Measurements from ENCODE around the gene TIGIT.

The TIGIT gene

GRCh38 chr3:114313426-114313825 is 19.6 kb downstream of the TIGIT start:
- DNase-seq: no peak

DNA sequence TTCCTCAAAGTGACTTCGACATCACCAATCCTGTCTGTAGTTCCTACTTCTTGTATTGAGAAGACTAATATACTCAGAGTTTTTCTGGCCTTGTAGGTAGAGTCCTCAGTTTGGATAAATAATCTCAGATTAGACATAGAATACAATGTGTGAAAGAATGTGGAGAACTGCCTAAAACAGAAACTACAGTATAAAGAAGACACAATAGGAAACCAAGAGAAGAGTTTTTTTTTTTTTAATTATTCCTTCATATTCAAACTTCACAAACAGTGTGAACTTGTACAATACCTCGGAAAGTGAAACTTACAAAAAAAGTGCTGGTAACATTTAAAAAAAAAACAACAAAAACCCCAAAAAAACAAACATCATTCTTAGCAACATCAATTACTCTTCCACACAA is 20.5 kb downstream of the TIGIT start:
- no peak for DNase-seq

DNA sequence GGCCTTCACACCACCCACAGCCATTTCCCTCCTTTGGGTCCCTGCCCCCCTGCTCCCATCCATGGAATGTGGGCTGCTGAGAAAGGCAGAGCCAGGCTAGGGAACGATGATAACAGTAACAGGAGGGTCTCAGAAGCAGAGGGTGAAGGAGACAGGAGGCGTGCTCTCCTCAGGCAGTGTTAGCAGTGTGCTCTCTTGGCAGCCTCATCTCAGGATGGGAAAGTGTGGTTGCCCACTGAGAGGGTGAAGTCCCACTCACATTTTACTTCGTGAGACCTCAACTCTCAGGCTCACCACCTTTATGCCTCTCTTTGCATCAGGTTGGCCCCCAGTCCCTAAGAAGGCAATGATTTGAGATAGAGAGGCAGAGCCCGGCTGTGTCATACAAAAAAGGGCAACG is 24.5 kb downstream of the TIGIT start:
- DNase-seq: no peak

DNA sequence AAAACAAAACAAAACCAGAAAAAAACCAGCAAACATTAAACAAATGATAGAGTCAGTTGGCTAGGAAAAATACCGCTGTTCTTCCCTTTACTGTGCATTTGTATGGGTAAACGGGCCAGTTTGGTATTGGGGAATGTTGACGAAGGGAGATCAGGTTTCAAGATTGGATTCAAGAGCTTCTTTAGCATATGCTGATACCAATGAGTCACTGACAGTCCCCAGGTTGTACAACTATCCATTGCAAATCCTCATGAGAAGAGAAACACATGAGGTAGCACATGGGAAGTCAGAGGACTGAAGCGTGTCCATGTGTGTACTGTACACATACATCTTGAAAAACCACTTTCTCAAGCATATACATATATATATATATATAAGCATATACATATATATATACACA is 25.6 kb downstream of the TIGIT start:
- peak; percentile 85 for DNase-seq

GRCh38 chr3:114320246-114320645 is 26.4 kb downstream of the TIGIT start:
- no peak for DNase-seq

DNA sequence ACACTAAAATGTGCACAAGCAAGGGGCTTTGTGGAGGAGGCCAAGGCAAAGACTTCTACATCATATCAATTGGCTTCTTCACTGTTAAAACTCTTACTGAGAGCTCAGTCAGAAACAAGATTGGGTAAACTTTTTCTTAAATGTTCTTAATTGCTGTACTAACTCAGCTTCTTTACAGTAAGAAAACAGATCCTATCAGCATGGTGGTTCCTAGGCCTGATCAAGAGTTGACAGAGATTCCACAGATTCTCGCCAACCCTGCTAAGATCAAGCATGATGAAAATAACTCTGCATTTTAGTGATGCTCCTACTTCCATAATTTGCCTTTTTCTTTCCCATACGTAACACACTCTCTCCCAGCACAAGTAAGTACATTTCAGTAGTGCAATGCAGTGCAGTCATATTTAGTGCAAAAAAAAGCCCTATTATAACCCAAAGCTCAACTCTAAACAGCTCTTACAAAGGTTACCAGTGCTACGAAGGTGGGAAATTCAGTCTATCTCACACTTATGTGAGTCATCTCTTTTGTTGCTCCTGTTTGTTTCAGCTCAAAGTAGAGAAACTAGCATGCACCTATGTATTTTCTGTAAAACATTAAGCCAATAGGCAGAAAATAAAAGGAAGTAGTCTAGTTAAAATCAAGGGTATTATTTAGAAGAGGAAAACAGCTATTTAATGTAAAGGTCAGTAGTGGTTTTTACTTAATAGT is 29.9 kb downstream of the TIGIT start:
- no peak for DNase-seq

DNA sequence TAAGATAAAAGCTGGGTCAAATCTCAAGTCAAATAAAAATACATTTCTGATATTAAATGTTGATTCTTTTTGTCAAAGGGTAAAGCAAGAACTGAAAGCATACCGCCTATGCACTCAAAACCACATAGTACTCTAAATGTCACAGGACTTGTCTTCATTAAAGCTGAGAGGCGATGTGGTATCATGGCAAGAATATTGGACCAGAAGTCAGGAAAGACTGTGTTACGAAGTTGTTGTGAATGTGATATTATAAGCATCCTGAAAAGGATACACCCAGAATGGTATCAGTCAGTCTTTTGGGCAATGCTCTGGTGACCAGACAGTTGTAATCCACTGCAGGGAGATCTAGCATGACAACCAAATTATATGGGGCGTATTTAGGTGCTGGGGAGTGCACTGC is 33.8 kb downstream of the TIGIT start:
- no peak for DNase-seq

- DNase-seq: no peak
Measured at GRCh38 chr3:114328345-114328744, 34.5 kb downstream of the TIGIT start.

DNA sequence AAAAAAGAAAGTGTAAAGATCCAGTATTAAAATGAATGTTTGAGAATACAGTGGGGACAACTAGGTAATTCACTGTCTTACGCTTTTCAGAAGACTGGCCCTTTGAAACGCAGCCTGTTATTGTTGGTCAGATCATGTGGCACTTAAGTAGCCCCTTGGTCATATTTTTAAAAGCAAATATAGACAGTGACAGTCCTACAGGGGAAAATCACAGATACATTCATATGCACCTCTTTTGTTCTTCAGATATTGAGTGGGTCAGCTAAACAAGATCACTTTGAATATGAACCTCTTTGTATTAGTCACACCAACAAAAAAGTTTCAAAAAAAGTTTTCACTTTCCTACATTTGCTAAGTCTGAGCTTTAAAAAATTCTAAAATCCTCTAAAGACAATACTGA is 36.0 kb downstream of the TIGIT start:
- no peak for DNase-seq

- no peak for DNase-seq
Measured at GRCh38 chr3:114331007-114331406, 37.2 kb downstream of the TIGIT start.

GRCh38 chr3:114331710-114332109 is 37.9 kb downstream of the TIGIT start:
- no peak for DNase-seq

DNA sequence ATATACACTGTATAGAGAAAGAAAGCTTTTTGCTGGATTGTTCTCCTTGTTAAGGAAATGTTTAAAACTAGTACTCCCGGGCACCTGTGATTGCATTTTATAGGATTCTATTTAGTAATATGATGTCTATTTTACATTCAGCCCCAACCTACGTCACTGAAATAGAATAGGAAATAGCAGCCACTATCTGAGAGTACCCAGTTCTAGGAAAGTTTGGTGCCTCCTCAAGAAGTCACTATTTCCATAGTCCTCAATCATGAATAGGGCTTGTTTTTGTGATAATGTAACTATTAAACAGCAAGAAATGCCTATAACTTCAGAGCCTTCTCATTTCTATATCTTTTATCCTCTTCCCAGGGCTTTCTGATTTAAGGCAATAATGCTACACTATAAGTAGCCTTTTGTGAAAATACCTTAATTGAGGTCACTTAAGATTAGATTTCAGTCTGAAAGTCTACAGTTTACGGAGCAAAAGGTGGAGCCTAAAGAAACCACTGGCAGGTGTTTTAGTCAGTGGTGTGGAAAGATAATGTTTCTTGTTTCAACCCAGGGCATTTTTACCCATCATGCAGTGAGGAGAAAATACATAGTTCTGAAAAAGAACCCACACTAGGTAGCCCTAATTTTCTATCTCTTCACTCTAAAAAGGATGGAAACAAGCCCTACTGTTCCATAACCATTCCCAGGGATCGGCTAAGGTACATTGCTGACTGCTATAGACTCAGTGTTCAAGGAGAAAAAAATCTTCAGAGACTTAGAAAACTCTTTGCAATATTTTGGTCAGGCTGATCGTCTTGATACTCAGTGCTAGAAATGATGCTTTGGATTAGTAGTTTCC is 38.7 kb downstream of the TIGIT start:
- no peak for DNase-seq

DNA sequence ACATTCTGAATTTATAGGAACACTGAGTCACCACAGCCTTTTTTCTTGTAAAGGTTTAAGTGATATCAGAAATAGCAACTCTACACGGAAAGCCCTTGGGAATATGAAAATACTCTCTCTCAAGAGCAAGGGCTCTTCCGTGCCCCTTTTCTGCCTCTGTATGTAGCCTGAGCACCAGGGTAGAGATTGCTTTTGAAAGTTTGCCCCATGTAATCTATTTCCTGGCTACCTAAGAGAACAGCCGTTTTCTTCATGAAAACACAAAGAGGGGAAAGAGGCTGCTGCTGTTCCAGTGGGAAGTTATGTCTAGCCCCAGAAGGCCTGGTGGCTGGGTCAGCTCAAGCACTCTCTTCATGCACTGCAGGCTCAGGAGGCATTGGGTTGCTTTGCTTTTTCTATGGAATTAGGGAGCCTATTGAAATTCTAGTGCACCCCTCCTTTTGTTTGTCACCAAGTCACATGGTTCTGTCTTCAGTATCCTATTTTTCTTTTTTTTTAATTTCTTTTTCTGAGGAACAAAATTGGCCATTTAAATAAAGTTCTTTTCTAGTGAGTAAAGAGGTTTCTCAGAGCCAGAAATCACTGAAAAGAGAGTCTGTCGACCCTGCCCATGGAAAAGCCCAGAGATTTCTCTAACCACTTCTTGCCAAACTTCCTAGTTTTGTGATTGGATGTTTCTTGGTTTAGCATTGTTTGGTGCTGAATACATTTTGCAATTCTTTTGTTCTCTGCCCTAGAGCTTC is 39.5 kb downstream of the TIGIT start:
- DNase-seq: no peak

DNA sequence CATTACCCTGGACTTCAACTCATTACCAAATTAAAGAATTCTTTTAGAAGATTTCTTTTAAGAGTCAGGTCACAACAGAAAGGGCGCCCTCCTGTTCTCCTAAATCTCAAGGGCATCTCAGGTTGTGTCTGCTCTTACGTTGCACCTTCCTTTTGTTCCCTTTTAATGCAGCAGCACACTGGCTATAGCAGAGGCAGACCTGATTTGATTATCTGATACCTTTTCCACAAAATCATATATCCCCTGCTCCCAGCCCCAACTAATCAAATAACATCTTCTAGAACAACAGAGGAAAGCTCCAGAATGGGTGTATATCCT is 40.1 kb downstream of the TIGIT start:
- no peak for DNase-seq

GRCh38 chr3:114336122-114336697 is 42.4 kb downstream of the TIGIT start:
- no peak for DNase-seq

DNA sequence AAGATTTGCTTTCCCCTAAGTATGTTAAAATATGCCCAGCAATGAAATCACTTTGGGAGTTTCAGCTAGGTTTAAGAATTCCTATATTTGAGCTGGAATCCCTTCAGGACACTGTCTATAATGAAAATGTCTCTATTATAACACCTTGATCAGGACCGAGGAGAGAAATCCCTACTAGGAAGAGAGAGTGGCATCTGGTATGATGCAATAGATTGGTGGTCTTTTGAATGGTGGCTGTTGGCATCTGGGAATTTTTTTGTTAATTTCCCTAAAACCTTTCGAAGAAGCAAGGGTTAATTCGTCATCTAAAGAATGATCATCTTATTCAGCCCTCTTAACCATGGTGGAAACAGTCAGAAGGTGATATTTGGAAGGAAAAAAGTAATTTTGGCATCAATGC is 43.0 kb downstream of the TIGIT start:
- DNase-seq: no peak

DNA sequence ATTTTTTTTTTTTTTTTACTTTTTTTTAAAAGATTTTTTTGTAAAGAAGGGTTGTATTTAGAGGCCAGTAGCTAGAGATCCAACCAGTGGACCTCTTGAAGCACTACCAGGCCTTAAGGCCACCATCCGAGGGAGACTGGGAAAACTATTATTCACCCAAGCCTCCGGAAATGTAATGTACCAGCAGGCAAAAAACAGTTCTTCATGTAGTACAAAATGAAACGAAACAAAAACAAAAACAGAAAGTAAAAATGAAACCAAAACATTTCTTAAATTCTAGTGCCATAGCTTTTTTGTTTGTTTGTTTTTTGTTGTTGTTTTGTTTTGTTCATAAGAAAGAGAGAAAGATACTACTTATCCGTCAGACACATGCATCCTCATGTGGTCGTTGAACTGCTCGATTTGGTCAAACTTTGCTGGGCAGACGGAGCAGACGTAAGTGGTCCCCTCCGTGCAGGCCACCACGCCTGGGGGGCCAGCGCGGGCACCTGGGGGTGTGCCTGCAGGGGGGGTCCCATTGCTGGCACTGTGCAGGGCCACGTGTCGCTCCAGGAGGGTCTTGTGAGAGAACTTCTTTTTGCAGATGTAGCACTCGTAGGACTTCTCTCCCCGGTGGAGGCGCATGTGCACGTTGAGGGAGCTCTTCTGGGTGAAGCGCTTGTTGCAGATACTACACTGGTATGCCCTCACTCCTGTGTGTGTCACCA is 45.0 kb downstream of the TIGIT start:
- DNase-seq: no peak

DNA sequence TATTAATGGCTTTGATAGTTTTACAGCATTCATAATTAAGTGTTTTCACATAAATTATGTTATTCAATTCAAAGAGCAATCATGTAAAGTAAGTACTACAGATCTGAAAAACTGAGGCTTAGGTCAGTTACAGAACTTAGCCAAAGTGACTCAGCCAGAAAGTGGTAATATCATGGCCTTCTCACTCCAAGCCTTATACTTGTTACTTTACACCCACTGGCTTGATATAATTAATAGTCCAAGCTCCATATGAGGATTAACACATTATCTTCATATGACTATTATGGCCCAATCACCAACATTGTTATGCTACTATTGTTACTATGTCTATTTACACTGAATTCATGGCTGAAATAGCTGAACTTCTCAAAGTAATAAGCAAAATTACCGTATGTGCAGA is 50.7 kb downstream of the TIGIT start:
- DNase-seq: no peak

- no peak for DNase-seq
Measured at GRCh38 chr3:114350271-114350670, 56.4 kb downstream of the TIGIT start.

DNA sequence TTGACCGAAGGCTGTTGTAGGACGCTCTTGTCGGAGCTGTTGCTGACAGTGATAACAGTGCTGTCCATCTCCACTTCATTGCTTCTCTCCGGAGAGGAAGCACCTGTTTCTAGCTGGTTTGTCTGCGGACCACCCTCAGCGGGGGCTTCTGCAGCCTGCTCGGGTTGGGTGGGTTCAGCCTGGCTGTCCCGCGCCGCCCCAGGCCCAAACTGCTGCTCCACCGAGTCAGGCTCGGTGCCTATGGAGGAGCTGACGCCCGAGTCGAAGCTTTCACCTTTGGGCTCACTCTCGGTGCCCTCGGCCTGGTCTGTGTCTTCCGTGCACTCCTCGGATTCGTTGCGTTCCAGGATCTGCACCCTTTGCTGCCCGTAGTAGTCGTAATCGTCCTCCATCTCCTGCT is 56.9 kb downstream of the TIGIT start:
- no peak for DNase-seq

DNA sequence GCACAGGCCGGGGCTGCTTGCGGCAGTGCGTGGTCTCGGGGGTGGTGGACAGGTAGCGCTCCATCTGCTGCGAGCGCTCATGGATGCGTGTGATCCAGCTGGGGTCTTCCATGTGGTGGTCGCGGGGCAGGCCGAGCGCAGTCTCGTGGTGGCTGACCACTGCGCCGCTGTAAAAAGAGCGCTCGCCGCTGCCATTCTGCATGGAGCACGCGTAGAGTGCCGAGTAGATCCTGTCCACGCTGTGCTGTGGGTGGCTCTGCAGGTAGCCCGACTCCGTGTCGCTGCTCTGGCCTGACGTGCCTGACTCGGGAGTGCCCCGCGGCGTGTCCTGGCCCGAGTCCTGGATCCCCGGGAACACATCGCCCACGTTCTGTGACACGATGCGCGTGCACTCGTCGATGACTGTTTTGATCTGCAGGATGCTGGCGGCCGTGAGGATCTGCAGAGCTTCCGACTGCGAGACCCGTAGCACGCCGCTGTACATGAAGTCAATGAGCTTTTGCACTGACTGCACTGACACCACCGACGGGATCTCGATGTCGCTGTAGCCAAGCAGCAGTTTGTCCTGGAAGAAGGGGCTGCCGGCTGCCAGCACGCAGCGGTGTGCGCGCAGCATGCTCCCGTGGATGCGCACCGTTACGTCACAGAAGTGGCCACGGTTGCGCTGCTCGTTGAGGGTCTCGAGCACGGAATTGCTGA is 57.4 kb downstream of the TIGIT start:
- DNase-seq: no peak

DNA sequence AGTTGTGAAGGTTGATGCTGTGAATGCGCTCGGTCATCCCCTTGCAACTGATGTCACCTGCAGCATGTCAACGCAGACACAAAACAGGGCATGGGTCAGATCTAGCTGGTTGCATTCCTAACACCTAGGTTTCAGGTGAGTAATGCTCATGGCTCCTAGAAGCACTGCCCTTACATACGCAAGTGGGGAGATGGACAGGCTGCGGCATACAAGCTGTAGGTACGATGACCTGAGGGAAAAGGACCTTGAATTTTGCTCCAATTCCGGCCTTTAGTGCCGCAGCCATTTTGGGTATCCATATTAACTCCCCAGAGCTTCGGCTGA is 58.0 kb downstream of the TIGIT start:
- no peak for DNase-seq

GRCh38 chr3:114355653-114356052 is 61.8 kb downstream of the TIGIT start:
- no peak for DNase-seq
